HepG2 (cell line): ENCODE data around the gene SFTA2. TPM values are rescaled to one million over a fixed set of nuclear protein-coding genes. Genes with fewer than 3 reads are reported as not detected.

Experiments
- ARID2 ChIP-seq: sonication (generic); formaldehyde crosslinking; IDR thresholded peaks from 2 replicates; pipeline ENCODE4 v1.8.1; 2022; ENCODE audit warnings: mild to moderate bottlenecking, missing genetic modification reagents, borderline replicate concordance
- CAMTA2 ChIP-seq: sonication (generic); formaldehyde crosslinking; IDR thresholded peaks from 2 replicates; pipeline ENCODE4 v1.4.0; 2020; ENCODE audit warnings: mild to moderate bottlenecking, missing genetic modification reagents, borderline replicate concordance
- CBFB ChIP-seq: sonication (generic); formaldehyde crosslinking; IDR thresholded peaks from 2 replicates; pipeline ENCODE4 v1.4.0; 2020; ENCODE audit warnings: missing genetic modification reagents
- ELF1 ChIP-seq: sonication (generic); formaldehyde crosslinking; IDR thresholded peaks from 2 replicates; pipeline ENCODE4 v1.4.0; 2020; ENCODE audit warnings: missing genetic modification reagents
- HIC2 ChIP-seq: sonication (generic); formaldehyde crosslinking; IDR thresholded peaks from 2 replicates; pipeline ENCODE4 v1.9.0; 2022; ENCODE audit warnings: low read depth, missing genetic modification reagents
- HNF1B ChIP-seq: sonication (generic); formaldehyde crosslinking; IDR thresholded peaks from 2 replicates; pipeline ENCODE4 v1.5.1; 2020; ENCODE audit warnings: mild to moderate bottlenecking, moderate library complexity, missing genetic modification reagents
- HOXA5 ChIP-seq: sonication (generic); formaldehyde crosslinking; IDR thresholded peaks from 2 replicates; pipeline ENCODE4 v1.4.0; 2020; ENCODE audit warnings: missing genetic modification reagents
- IRX3 ChIP-seq: sonication (generic); formaldehyde crosslinking; IDR thresholded peaks from 2 replicates; pipeline ENCODE4 v1.8.1; 2023; ENCODE audit warnings: mild to moderate bottlenecking, low read depth, missing genetic modification reagents, borderline replicate concordance
- KAT2B ChIP-seq: fragments of 150-350 bp; IDR thresholded peaks from 2 replicates; pipeline ENCODE4 v1.6.1; 2014; ENCODE audit warnings: low read depth, low read length, borderline replicate concordance
- MAF1 ChIP-seq: sonication (generic); formaldehyde crosslinking; IDR thresholded peaks from 2 replicates; pipeline ENCODE4 v1.5.0; 2020; ENCODE audit warnings: missing genetic modification reagents, borderline replicate concordance
- MZF1 ChIP-seq: sonication (generic); formaldehyde crosslinking; IDR thresholded peaks from 2 replicates; pipeline ENCODE4 v1.8.1; 2023; ENCODE audit warnings: mild to moderate bottlenecking, missing genetic modification reagents, borderline replicate concordance
- NR2C2 ChIP-seq: sonication (generic); formaldehyde crosslinking; IDR thresholded peaks from 2 replicates; pipeline ENCODE4 v1.4.0; 2020; ENCODE audit warnings: missing genetic modification reagents, mild to moderate bottlenecking, moderate library complexity, borderline replicate concordance
- PHB2 ChIP-seq: fragments of 450-650 bp; IDR thresholded peaks from 2 replicates; pipeline ENCODE4 v1.6.1; 2018; ENCODE audit not compliant: partially characterized antibody
- REXO4 ChIP-seq: sonication (generic); formaldehyde crosslinking; IDR thresholded peaks from 2 replicates; pipeline ENCODE4 v1.8.0; 2022; ENCODE audit warnings: missing genetic modification reagents, mild to moderate bottlenecking, borderline replicate concordance
- ZFP37 ChIP-seq: sonication (generic); formaldehyde crosslinking; IDR thresholded peaks from 2 replicates; pipeline ENCODE4 v1.4.0; 2020; ENCODE audit warnings: missing genetic modification reagents, borderline replicate concordance
- ZFX ChIP-seq: sonication (generic); formaldehyde crosslinking; IDR thresholded peaks from 2 replicates; pipeline ENCODE4 v1.4.0; 2020; ENCODE audit warnings: mild to moderate bottlenecking, low read depth, missing genetic modification reagents, moderate library complexity
- ZNF121 ChIP-seq: sonication (generic); formaldehyde crosslinking; IDR thresholded peaks from 2 replicates; pipeline ENCODE4 v1.5.0; 2020; ENCODE audit warnings: mild to moderate bottlenecking, missing genetic modification reagents
- ZNF549 ChIP-seq: sonication (generic); formaldehyde crosslinking; IDR thresholded peaks from 2 replicates; pipeline ENCODE4 v1.5.0; 2020; ENCODE audit warnings: missing genetic modification reagents
- ZNF577 ChIP-seq: sonication (generic); formaldehyde crosslinking; IDR thresholded peaks from 2 replicates; pipeline ENCODE4 v1.4.0; 2020; ENCODE audit warnings: mild to moderate bottlenecking, low read depth, missing genetic modification reagents, borderline replicate concordance
- ZNF609 ChIP-seq: sonication (generic); formaldehyde crosslinking; IDR thresholded peaks from 2 replicates; pipeline ENCODE4 v1.4.0; 2020; ENCODE audit warnings: mild to moderate bottlenecking, missing genetic modification reagents, borderline replicate concordance
- ZNF703 ChIP-seq: sonication (generic); formaldehyde crosslinking; IDR thresholded peaks from 2 replicates; pipeline ENCODE4 v1.5.1; 2020; ENCODE audit warnings: missing genetic modification reagents, mild to moderate bottlenecking, moderate library complexity, borderline replicate concordance
- polyA plus RNA-seq, 8 experiments: library from polyadenylated mRNA; depleted of rRNA in 3 of 8; stranded (reverse) in 7 of 8; unstranded in 1 of 8; fragments of >200 nt; fragmentation: Illumina TruSeq in 4 of 8; extraction: Trizol in 4 of 8; gene quantifications; 2 replicates each; pipeline versions ENCODE4 v1.2.1 to v1.2.3, GENCODE V29; 2011 to 2016; ENCODE audit warnings: low read depth in 4 of 8, missing spikeins in 1 of 8, mixed read lengths in 1 of 8; ENCODE audit not compliant: insufficient read depth in 1 of 8
- total RNA-seq, 5 experiments: library from RNA; depleted of rRNA; stranded (reverse); fragments of >200 nt; fragmentation: Illumina TruSeq; extraction: Trizol; gene quantifications; 2 replicates each; pipeline ENCODE4 v1.2.3, GENCODE V29; 2016; ENCODE audit warnings: low read depth in 1 of 5

Gene SFTA2
- total and polyA plus RNA-seq, 2 of the 13 experiments (the other 11 are each of a cell fraction or from before 2014, with no cell fraction given): not detected

- TF ChIP-seq HIC2 (CRISPR knock-in tag) (no peak), HNF1B (no peak), ZNF703 (CRISPR knock-in tag) (no peak), ZNF609 (CRISPR knock-in tag) (peak; percentile 48; the same call in 1 of the 2 replicates), KAT2B (no peak), ZNF577 (no peak), MZF1 (CRISPR knock-in tag) (no peak), ARID2 (CRISPR knock-in tag) (no peak), PHB2 (no peak), CBFB (CRISPR knock-in tag) (no peak), ZFP37 (no peak), MAF1 (CRISPR knock-in tag) (no peak), REXO4 (CRISPR knock-in tag) (no peak), CAMTA2 (CRISPR knock-in tag) (peak; percentile 10; the same call in 1 of the 2 replicates), ZNF121 (CRISPR knock-in tag) (no peak), ZNF549 (CRISPR knock-in tag) (0 out of 2 replicates have a peak, but pooled peaks have one; percentile 21), NR2C2 (0 out of 2 replicates have a peak, but pooled peaks have one; percentile 16), IRX3 (CRISPR knock-in tag) (no peak), HOXA5 (CRISPR knock-in tag) (no peak), ZFX (CRISPR knock-in tag) (peak; percentile 97), ELF1 (CRISPR knock-in tag) (no peak)
These were observed 48.1 kb downstream of the SFTA2 start, which contains the start of gene DDR1 (continued) for GRCh38 chr6:30883685-30884520.
